PC-9 (cell line): ENCODE results near the gene ACSL1. TPM values are rescaled to one million over a fixed set of nuclear protein-coding genes. Genes with fewer than 3 reads are reported as not detected.

Experiments
- BruUV-seq: library from RNA; stranded (reverse); fragments of 400-500 nt; replicated peaks from 2 replicates; lab custom pipeline; 2021; lab: Mats Ljungman, UMichigan
- CTCF ChIA-PET: fragments of 300-600 bp; sonication (Branson Sonifier 250); formaldehyde crosslinking; loops from one replicate; lab custom pipeline; 2022; ENCODE audit warnings: antibody characterized with exemption; lab: Charles Lee
- POLR2A ChIA-PET: fragments of 300-600 bp; sonication (Branson Sonifier 250); formaldehyde crosslinking; loops from one replicate; lab custom pipeline; 2022; ENCODE audit warnings: antibody characterized with exemption; ENCODE audit not compliant: unreplicated experiment; lab: Charles Lee
- DNase-seq, 2 experiments: peaks; one replicate each; pipeline versions ENCODE4 v3.0.0 to v3.0.0-alpha.2; 2015 to 2022; ENCODE audit warnings: mixed read lengths in 1 of 2
- H2AFZ ChIP-seq: fragments of 200-600 bp; sonication (generic); 2 replicates; pipeline ENCODE4 v1.8.1; 2017; ENCODE audit warnings: antibody characterized with exemption
- H3F3A ChIP-seq: fragments of 200-600 bp; sonication (generic); 2 replicates; pipeline ENCODE4 v1.8.1; 2017; ENCODE audit warnings: antibody characterized with exemption, mild to moderate bottlenecking, low read depth; ENCODE audit not compliant: insufficient read depth
- H3K27ac ChIP-seq: fragments of 200-600 bp; sonication (generic); 2 replicates; pipeline ENCODE4 v1.6.1; 2016; ENCODE audit warnings: mixed run types
- H3K27me3 ChIP-seq: fragments of 200-600 bp; sonication (generic); 2 replicates; pipeline ENCODE4 v1.6.1; 2016; ENCODE audit warnings: low read depth, mixed run types; ENCODE audit not compliant: insufficient read depth
- H3K36me3 ChIP-seq: fragments of 200-600 bp; sonication (generic); 2 replicates; pipeline ENCODE4 v1.6.1; 2016; ENCODE audit warnings: low read depth, mixed run types
- H3K4me1 ChIP-seq: fragments of 200-600 bp; sonication (generic); replicated peaks from 2 replicates; pipeline ENCODE4 v1.6.1; 2016; ENCODE audit warnings: mixed run types; ENCODE audit not compliant: insufficient read depth
- H3K4me2 ChIP-seq: fragments of 200-600 bp; sonication (generic); 2 replicates; pipeline ENCODE4 v1.6.1; 2017; ENCODE audit warnings: mixed run types
- H3K4me3 ChIP-seq: fragments of 200-600 bp; sonication (generic); 2 replicates; pipeline ENCODE4 v1.6.1; 2016; ENCODE audit warnings: mixed run types
- H3K79me2 ChIP-seq: fragments of 200-600 bp; sonication (generic); 2 replicates; pipeline ENCODE4 v1.6.1; 2017; ENCODE audit warnings: low read depth, mixed run types
- H3K9me2 ChIP-seq: fragments of 200-600 bp; sonication (generic); 2 replicates; pipeline ENCODE4 v1.8.1; 2017; ENCODE audit warnings: mild to moderate bottlenecking; ENCODE audit not compliant: insufficient read depth
- H3K9me3 ChIP-seq: fragments of 200-600 bp; sonication (generic); 2 replicates; pipeline ENCODE4 v1.8.1; 2016; ENCODE audit warnings: low read depth; ENCODE audit not compliant: insufficient read depth
- H4K20me1 ChIP-seq: fragments of 200-600 bp; sonication (generic); 2 replicates; pipeline ENCODE4 v1.8.1; 2017; ENCODE audit not compliant: insufficient read depth
- EZH2 ChIP-seq: fragments of 200-600 bp; sonication (generic); IDR thresholded peaks from 2 replicates; pipeline ENCODE4 v1.8.0; 2017; ENCODE audit warnings: antibody characterized with exemption, low read depth
- intact Hi-C: fragments of 100-400 bp; cut with micrococcal nuclease; formaldehyde crosslinking; loops from one replicate; pipeline ENCODE4 v1.10.0; 2022; ENCODE audit not compliant: unreplicated experiment
- total RNA-seq: library from RNA; stranded (reverse); gene quantifications from 2 replicates; pipeline ENCODE4 v1.2.3, GENCODE V29; 2021
- TF ChIP-seq, protein P1 (sequence below): fragments of 200-600 bp; sonication (generic); conservative IDR thresholded peaks from 2 replicates; pipeline ENCODE4 v1.6.1; 2017; ENCODE audit warnings: mixed run types, antibody characterized with exemption, mild to moderate bottlenecking, moderate library complexity

ACSL1 gene
- total RNA-seq, 1 experiment from 2014 or later: 96.6 TPM

DNA sequence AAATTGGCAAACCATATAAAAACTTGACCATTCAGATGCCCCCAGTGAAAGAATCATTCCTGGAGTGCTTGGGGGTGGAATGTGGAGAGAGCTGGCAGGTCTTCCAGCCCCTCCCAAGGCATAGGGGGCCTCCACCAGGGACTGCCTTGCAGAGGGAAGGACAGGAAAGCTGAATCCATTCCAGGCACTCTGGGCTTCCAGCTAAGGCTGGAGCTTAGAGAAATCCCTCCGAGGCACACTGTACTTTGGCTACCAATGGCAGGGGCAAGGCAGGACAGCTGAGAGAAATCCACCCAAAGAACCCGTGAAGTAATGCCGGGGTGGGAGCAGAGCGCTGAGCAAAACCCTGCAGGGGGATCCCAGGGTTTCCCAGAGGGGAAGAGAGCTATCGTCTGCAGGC, 95.8 kb downstream of the ACSL1 start:
- intact Hi-C loops: loop anchor here (5.0 kb wide), 2 partner anchors 258 to 402 kb away; partner anchors contain the start of gene IRF2
- Histone ChIP-seq H3K79me2 (peaks cover 37% of the 10 kb centered on the region), H3K4me3 (no peak overlapping the region), H3K9me3 (no peaks in the 10 kb centered on the region), H3K9me2 (no peaks in the 10 kb centered on the region), H2AFZ (no peak overlapping the region), H3K36me3 (no peaks in the 10 kb centered on the region), H3K4me1 (peaks cover 19% of the 10 kb centered on the region), H4K20me1 (no peaks in the 10 kb centered on the region), H3K27ac (no peak overlapping the region), H3K4me2 (no peak overlapping the region), H3F3A (no peaks in the 10 kb centered on the region; the same call in 1 of the 2 replicates), H3K27me3 (no peaks in the 10 kb centered on the region)
- ChIA-PET CTCF (interaction anchor here (0.6 kb wide), 1 partner anchor 404 kb away, joined by 7 read pairs; no protein-coding TSS in a partner anchor), POLR2A (no interaction called here)
- DNase-seq: no peak
- TF ChIP-seq EZH2: no peak
- TF ChIP-seq, protein P1, sequence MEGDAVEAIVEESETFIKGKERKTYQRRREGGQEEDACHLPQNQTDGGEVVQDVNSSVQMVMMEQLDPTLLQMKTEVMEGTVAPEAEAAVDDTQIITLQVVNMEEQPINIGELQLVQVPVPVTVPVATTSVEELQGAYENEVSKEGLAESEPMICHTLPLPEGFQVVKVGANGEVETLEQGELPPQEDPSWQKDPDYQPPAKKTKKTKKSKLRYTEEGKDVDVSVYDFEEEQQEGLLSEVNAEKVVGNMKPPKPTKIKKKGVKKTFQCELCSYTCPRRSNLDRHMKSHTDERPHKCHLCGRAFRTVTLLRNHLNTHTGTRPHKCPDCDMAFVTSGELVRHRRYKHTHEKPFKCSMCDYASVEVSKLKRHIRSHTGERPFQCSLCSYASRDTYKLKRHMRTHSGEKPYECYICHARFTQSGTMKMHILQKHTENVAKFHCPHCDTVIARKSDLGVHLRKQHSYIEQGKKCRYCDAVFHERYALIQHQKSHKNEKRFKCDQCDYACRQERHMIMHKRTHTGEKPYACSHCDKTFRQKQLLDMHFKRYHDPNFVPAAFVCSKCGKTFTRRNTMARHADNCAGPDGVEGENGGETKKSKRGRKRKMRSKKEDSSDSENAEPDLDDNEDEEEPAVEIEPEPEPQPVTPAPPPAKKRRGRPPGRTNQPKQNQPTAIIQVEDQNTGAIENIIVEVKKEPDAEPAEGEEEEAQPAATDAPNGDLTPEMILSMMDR: no peak
- BruUV-seq: no TSS peak

DNA sequence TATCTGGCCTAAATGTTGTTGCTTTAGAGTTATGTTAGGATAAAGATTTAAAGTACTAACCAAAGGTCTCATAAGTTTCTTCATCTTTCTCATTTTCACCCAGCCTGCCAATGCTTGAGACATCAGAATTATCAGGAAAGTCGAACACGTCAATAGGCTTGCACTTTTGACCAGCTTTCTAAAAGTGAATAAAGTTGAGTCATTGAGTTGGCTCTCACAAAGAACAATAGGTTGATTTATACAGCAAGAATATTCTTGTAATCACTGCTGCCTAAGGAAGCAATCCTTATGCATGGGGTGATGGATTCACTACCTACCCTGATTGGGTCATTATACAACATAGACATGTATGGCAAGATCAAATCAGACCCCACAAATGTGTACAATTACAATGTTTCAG, 96.9 kb downstream of the ACSL1 start:
- H3K4me2 ChIP-seq: no peak overlapping the region
- H2AFZ ChIP-seq: no peak overlapping the region
- DNase-seq: peak in 1 of 2 experiments; percentile 42
- no peaks in the 10 kb centered on the region for H3K36me3 ChIP-seq
- no peaks in the 10 kb centered on the region for H3K27me3 ChIP-seq
- peaks cover 12% of the 10 kb centered on the region; the same call in 1 of the 2 replicates for H3K4me1 ChIP-seq
- ChIA-PET CTCF (no interaction called here), POLR2A (no interaction called here)
- H3K9me3 ChIP-seq: no peaks in the 10 kb centered on the region
- H3K27ac ChIP-seq: no peak overlapping the region
- no peaks in the 10 kb centered on the region for H4K20me1 ChIP-seq
- peaks cover 37% of the 10 kb centered on the region for H3K79me2 ChIP-seq
- H3K9me2 ChIP-seq: no peaks in the 10 kb centered on the region
- H3F3A ChIP-seq: no peaks in the 10 kb centered on the region; the same call in 1 of the 2 replicates
- no peak overlapping the region for H3K4me3 ChIP-seq
- intact Hi-C loops: no loop called here
- no TSS peak for BruUV-seq
- TF ChIP-seq EZH2: no peak
- TF ChIP-seq, protein P1: no peak

GRCh38 chr4:184727430-184727829, 98.3 kb downstream of the ACSL1 start:
- no peak for TF ChIP-seq EZH2
- TF ChIP-seq, protein P1: no peak
- no peaks in the 10 kb centered on the region for H3K36me3 ChIP-seq
- POLR2A ChIA-PET: no interaction called here

More at GRCh38 chr4:184727430-184727829, 98.3 kb downstream of the ACSL1 start:
- intact Hi-C loops: no loop called here
- H3K9me2 ChIP-seq: no peaks in the 10 kb centered on the region
- H3K4me2 ChIP-seq: no peak overlapping the region
- peaks cover 7% of the 10 kb centered on the region; the same call in 1 of the 2 replicates for H3K4me1 ChIP-seq
- no peak overlapping the region for H2AFZ ChIP-seq
- no peak overlapping the region for H3K4me3 ChIP-seq
- H4K20me1 ChIP-seq: no peaks in the 10 kb centered on the region
- no peaks in the 10 kb centered on the region for H3K9me3 ChIP-seq
- no TSS peak for BruUV-seq
- no peak overlapping the region for H3K27ac ChIP-seq
- H3F3A ChIP-seq: no peaks in the 10 kb centered on the region; the same call in 1 of the 2 replicates
- CTCF ChIA-PET: no interaction called here
- DNase-seq: no peak
- peaks cover 23% of the 10 kb centered on the region for H3K79me2 ChIP-seq
- no peaks in the 10 kb centered on the region for H3K27me3 ChIP-seq
